ENCODE measurements around the gene KANSL1L.
A peak's percentile ranks its signal among the peaks of the same experiment; 100 is the strongest.

KANSL1L gene

GRCh38 chr2:209990838-209991237 is 180.4 kb downstream of the KANSL1L start:
- no peak for DNase-seq (ENCODE audit: low spot score)

GRCh38 chr2:209988010-209988409 is 183.2 kb downstream of the KANSL1L start:
- DNase-seq (ENCODE audit: low spot score), result no peak

GRCh38 chr2:209986415-209986814 is 184.8 kb downstream of the KANSL1L start:
- DNase-seq (ENCODE audit: low spot score), result no peak

GRCh38 chr2:209985874-209986273 is 185.3 kb downstream of the KANSL1L start:
- no peak for DNase-seq (ENCODE audit: low spot score)

GRCh38 chr2:209984291-209984690 is 186.9 kb downstream of the KANSL1L start:
- no peak for DNase-seq (ENCODE audit: low spot score)

- peak; percentile 56 for DNase-seq (ENCODE audit: low spot score)
Observed at GRCh38 chr2:209977386-209978239, 193.6 kb downstream of the KANSL1L start.

- no peak for DNase-seq (ENCODE audit: low spot score)
Observed at GRCh38 chr2:209976698-209977385, 194.4 kb downstream of the KANSL1L start.

GRCh38 chr2:209974576-209974975 is 196.6 kb downstream of the KANSL1L start:
- DNase-seq (ENCODE audit: low spot score), result no peak

GRCh38 chr2:209973328-209973727 is 197.9 kb downstream of the KANSL1L start:
- no peak for DNase-seq (ENCODE audit: low spot score)
